GM12872 (cell line): ENCODE results near the gene C19orf25.

Experiments
- CTCF ChIP-seq: IDR thresholded peaks from 3 replicates; pipeline ENCODE4 v1.5.1; 2011; ENCODE audit warnings: low read depth, mild to moderate bottlenecking, low read length, moderate library complexity; ENCODE audit not compliant: insufficient read depth

C19orf25 gene

GRCh38 chr19:1510807-1511206 is 31.8 kb upstream of the C19orf25 start:
- TF ChIP-seq CTCF, result no peak

- TF ChIP-seq CTCF, result no peak
Measured at GRCh38 chr19:1510442-1510806, 31.4 kb upstream of the C19orf25 start.

GRCh38 chr19:1509602-1510441 is 30.8 kb upstream of the C19orf25 start:
- TF ChIP-seq CTCF, result no peak

- no peak for TF ChIP-seq CTCF
Measured at GRCh38 chr19:1508507-1508856, 29.5 kb upstream of the C19orf25 start.

- TF ChIP-seq CTCF, result no peak
Measured at GRCh38 chr19:1507763-1508506, 28.9 kb upstream of the C19orf25 start.

GRCh38 chr19:1507192-1507660 is 28.2 kb upstream of the C19orf25 start:
- TF ChIP-seq CTCF, result no peak

GRCh38 chr19:1505991-1506881 is 27.2 kb upstream of the C19orf25 start:
- no peak for TF ChIP-seq CTCF
